OCI-LY7 (cell line): ENCODE measurements around the gene QSOX1. TPM values are rescaled to one million over a fixed set of nuclear protein-coding genes. Genes with fewer than 3 reads are reported as not detected.

Source experiments
- Bru-seq: library from RNA; stranded (reverse); fragments of 400-500 nt; gene quantifications from one replicate; lab custom pipeline; 2021; lab: Mats Ljungman, UMichigan
- BruChase-seq, 2 experiments: library from RNA; stranded (reverse); fragments of 400-500 nt; gene quantifications; one replicate each; lab custom pipeline; 2021; lab: Mats Ljungman, UMichigan
- BruUV-seq: library from RNA; stranded (reverse); fragments of 400-500 nt; replicated peaks from 2 replicates; lab custom pipeline; 2021; lab: Mats Ljungman, UMichigan
- CTCF ChIA-PET: fragments of 300-600 bp; sonication (Branson Sonifier 250); formaldehyde crosslinking; loops from one replicate; lab custom pipeline; 2022; ENCODE audit warnings: antibody characterized with exemption; ENCODE audit not compliant: unreplicated experiment; lab: Charles Lee
- POLR2A ChIA-PET: fragments of 300-600 bp; sonication (Branson Sonifier 250); formaldehyde crosslinking; loops from one replicate; lab custom pipeline; 2022; ENCODE audit warnings: antibody characterized with exemption; lab: Charles Lee
- DNase-seq: peaks from one replicate; pipeline ENCODE4 v3.0.0-alpha.2; 2015; ENCODE audit warnings: low spot score
- H2AFZ ChIP-seq: fragments of 200-600 bp; sonication (generic), shearing (Covaris generic); 2 replicates; pipeline ENCODE4 v1.6.1; 2014; ENCODE audit warnings: mild to moderate bottlenecking, antibody characterized with exemption, low read length, moderate library complexity
- H3K27ac ChIP-seq: fragments of 200-600 bp; sonication (generic); 2 replicates; pipeline ENCODE4 v1.5.1; 2014; ENCODE audit warnings: mixed run types, low read depth, mild to moderate bottlenecking, moderate library complexity, low read length, inconsistent platforms; ENCODE audit not compliant: poor library complexity, severe bottlenecking
- H3K36me3 ChIP-seq: fragments of 200-600 bp; sonication (generic); 2 replicates; pipeline ENCODE4 v1.6.1; 2014; ENCODE audit warnings: mild to moderate bottlenecking, antibody characterized with exemption, low read length, moderate library complexity, mixed read lengths; ENCODE audit not compliant: insufficient read depth
- H3K4me1 ChIP-seq: fragments of 200-600 bp; sonication (generic); 2 replicates; pipeline ENCODE4 v1.5.1; 2014; ENCODE audit warnings: mild to moderate bottlenecking, low read length; ENCODE audit not compliant: insufficient read depth, poor library complexity, severe bottlenecking
- H3K4me2 ChIP-seq: fragments of 200-600 bp; sonication (generic); 2 replicates; pipeline ENCODE4 v1.6.1; 2014; ENCODE audit warnings: mild to moderate bottlenecking, low read length
- H3K4me3 ChIP-seq: fragments of 200-600 bp; sonication (generic); 2 replicates; pipeline ENCODE4 v1.5.1; 2014; ENCODE audit warnings: mild to moderate bottlenecking, low read depth, low read length; ENCODE audit not compliant: poor library complexity, severe bottlenecking
- H3K79me2 ChIP-seq: fragments of 200-600 bp; sonication (generic); 2 replicates; pipeline ENCODE4 v1.6.1; 2016; ENCODE audit warnings: low read depth, mild to moderate bottlenecking, low read length, moderate library complexity, mixed read lengths; ENCODE audit not compliant: insufficient read depth
- H3K9me2 ChIP-seq: fragments of 200-600 bp; sonication (generic); 2 replicates; pipeline ENCODE4 v1.6.1; 2016; ENCODE audit warnings: mild to moderate bottlenecking, low read length, mixed read lengths; ENCODE audit not compliant: insufficient read depth
- H3K9me3 ChIP-seq: fragments of 200-600 bp; sonication (generic); 2 replicates; pipeline ENCODE4 v1.6.1; 2014; ENCODE audit warnings: mild to moderate bottlenecking, mixed run types, low read length, mixed read lengths
- H4K20me1 ChIP-seq: fragments of 200-600 bp; sonication (generic); 2 replicates; pipeline ENCODE4 v1.6.1; 2014; ENCODE audit warnings: mild to moderate bottlenecking, antibody characterized with exemption, low read length, moderate library complexity, mixed read lengths; ENCODE audit not compliant: insufficient read depth
- EZH2phosphoT487 ChIP-seq: fragments of 200-600 bp; sonication (generic); IDR thresholded peaks from 2 replicates; pipeline ENCODE4 v1.6.1; 2018; ENCODE audit warnings: low read depth, borderline replicate concordance, mild to moderate bottlenecking, mixed run types, antibody characterized with exemption, low read length, moderate library complexity, mixed read lengths
- intact Hi-C: fragments of 100-400 bp; cut with micrococcal nuclease; formaldehyde crosslinking; loops from one replicate; pipeline ENCODE4 v1.10.0; 2022; ENCODE audit not compliant: unreplicated experiment
- long read RNA-seq: library from polyadenylated mRNA; stranded (forward); transcript quantifications from one replicate; pipeline ENCODE4 v2.0.0, GENCODE V29; 2022
- total RNA-seq, 2 experiments: library from RNA; depleted of rRNA in 1 of 2; stranded (reverse); fragments of >200 nt in 1 of 2; shearing (Covaris generic) in 1 of 2; gene quantifications; 2 replicates each; pipeline ENCODE4 v1.2.3, GENCODE V29; 2014 to 2022
- TF ChIP-seq, protein P1 (sequence below): fragments of 200-600 bp; sonication (generic); conservative IDR thresholded peaks from 2 replicates; pipeline ENCODE4 v1.5.1; 2014; ENCODE audit warnings: mild to moderate bottlenecking, antibody characterized with exemption, low read length, moderate library complexity, mixed read lengths

The QSOX1 gene
- total RNA-seq (2014; rRNA removed; shearing (Covaris generic)) (8.4 and 9.8 TPM in 2 replicates), total RNA-seq (2022) (19.5 and 23.6 TPM in 2 replicates), Bru-seq, nascent RNA (percentile 53 among the genes with signal in this experiment), BruChase-seq, experiment 1, labeled RNA remaining after a 6-hour chase (percentile 61 among the genes with signal in this experiment), BruChase-seq, experiment 2, labeled RNA remaining after a 2-hour chase (percentile 55 among the genes with signal in this experiment)
- long read RNA-seq, full-length matches to known transcripts: 38 of 54 reads
- long read RNA-seq, partial matches to known transcripts: 7 of 54 reads
- long read RNA-seq, other reads (novel, unspliced or antisense): 9 of 54 reads

- BruUV-seq: no TSS peak
- H3K9me2 ChIP-seq: no peaks in the 10 kb centered on the region
- H3K36me3 ChIP-seq: no peaks in the 10 kb centered on the region
- peak; percentile 92 for DNase-seq
- intact Hi-C loops: loop anchor here (2.0 to 10.0 kb wide), 2 partner anchors 200 to 272 kb away; partner anchors contain the start of genes CEP350 and TOR1AIP1
- TF ChIP-seq, protein P1, sequence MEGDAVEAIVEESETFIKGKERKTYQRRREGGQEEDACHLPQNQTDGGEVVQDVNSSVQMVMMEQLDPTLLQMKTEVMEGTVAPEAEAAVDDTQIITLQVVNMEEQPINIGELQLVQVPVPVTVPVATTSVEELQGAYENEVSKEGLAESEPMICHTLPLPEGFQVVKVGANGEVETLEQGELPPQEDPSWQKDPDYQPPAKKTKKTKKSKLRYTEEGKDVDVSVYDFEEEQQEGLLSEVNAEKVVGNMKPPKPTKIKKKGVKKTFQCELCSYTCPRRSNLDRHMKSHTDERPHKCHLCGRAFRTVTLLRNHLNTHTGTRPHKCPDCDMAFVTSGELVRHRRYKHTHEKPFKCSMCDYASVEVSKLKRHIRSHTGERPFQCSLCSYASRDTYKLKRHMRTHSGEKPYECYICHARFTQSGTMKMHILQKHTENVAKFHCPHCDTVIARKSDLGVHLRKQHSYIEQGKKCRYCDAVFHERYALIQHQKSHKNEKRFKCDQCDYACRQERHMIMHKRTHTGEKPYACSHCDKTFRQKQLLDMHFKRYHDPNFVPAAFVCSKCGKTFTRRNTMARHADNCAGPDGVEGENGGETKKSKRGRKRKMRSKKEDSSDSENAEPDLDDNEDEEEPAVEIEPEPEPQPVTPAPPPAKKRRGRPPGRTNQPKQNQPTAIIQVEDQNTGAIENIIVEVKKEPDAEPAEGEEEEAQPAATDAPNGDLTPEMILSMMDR: no peak
- TF ChIP-seq EZH2phosphoT487: no peak
- H3K79me2 ChIP-seq: 0 out of 2 replicates have a peak, but pooled peaks cover 3% of the 10 kb centered on the region
- CTCF ChIA-PET: interaction anchor here (0.6 kb wide), 1 partner anchor 14 kb away, joined by 3 read pairs; no protein-coding TSS in a partner anchor
- H3K4me1 ChIP-seq: peaks cover 22% of the 10 kb centered on the region
- no peaks in the 10 kb centered on the region for H4K20me1 ChIP-seq
- peak within 1 kb of the TSS; percentile 33 for H3K27ac ChIP-seq
- peak within 1 kb of the TSS; percentile 94 for H2AFZ ChIP-seq
- no peaks in the 10 kb centered on the region for H3K9me3 ChIP-seq
- peak within 1 kb of the TSS; percentile 89 for H3K4me3 ChIP-seq
- POLR2A ChIA-PET: interaction anchor here (0.6 to 1.2 kb wide), 4 partner anchors 38 to 649 kb away, joined by 3 to 9 read pairs (median 3); no protein-coding TSS in a partner anchor
- H3K4me2 ChIP-seq: peak within 1 kb of the TSS; percentile 96
Measured at GRCh38 chr1:180154325-180155181, at the start of gene QSOX1. TSS of gene QSOX1 (plus strand) at chr1:180154869. CDS start at chr1:180154908, 39 bp downstream.

DNA sequence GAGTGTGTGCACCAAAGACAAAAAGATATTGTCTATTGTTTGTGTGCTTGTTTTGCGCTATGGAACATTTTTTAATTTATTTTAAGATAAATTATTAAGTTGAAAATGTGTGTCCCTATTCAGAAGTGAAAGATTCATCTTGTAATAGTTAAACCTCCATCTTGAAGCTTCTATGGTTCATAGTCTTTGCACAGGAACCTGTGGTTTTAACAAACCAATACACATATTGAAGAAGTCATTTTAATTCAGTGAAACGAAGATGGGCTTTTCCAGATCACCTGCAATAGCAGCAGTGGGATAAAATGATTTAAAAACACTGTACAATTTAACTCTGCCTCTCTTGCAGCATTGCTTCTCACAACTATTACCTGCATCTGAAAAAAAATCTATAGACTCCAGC lies 42.6 kb upstream of the QSOX1 start:
- no peak overlapping the region for H3K4me3 ChIP-seq
- CTCF ChIA-PET: no interaction called here
- intact Hi-C loops: no loop called here
- no peaks in the 10 kb centered on the region for H3K9me2 ChIP-seq
- no peak overlapping the region for H3K4me2 ChIP-seq
- H2AFZ ChIP-seq: no peak overlapping the region
- no peaks in the 10 kb centered on the region for H3K79me2 ChIP-seq
- peaks cover 55% of the 10 kb centered on the region for H3K36me3 ChIP-seq
- BruUV-seq: no TSS peak
- no peaks in the 10 kb centered on the region for H3K4me1 ChIP-seq
- H4K20me1 ChIP-seq: no peaks in the 10 kb centered on the region
- no peak for DNase-seq
- TF ChIP-seq EZH2phosphoT487: no peak
- TF ChIP-seq, protein P1: no peak
- no peak overlapping the region for H3K27ac ChIP-seq
- H3K9me3 ChIP-seq: no peaks in the 10 kb centered on the region
- POLR2A ChIA-PET: interaction anchor here (1.1 kb wide), 1 partner anchor 12 kb away, joined by 4 read pairs; no protein-coding TSS in a partner anchor
